OCI-LY3 (cell line): ENCODE results near the gene CIAO1.

Source experiments
- EZH2phosphoT487 ChIP-seq: fragments of 200-600 bp; shearing (Covaris generic); IDR thresholded peaks from 2 replicates; pipeline ENCODE4 v1.6.1; 2018; ENCODE audit warnings: antibody characterized with exemption, mixed run types, low read depth
- TF ChIP-seq, protein P1 (sequence below): fragments of 200-600, 300-600 bp; sonication (generic); IDR thresholded peaks from 2 replicates; pipeline ENCODE4 v1.5.1; 2014; ENCODE audit warnings: antibody characterized with exemption, low read length, low read depth

DNA sequence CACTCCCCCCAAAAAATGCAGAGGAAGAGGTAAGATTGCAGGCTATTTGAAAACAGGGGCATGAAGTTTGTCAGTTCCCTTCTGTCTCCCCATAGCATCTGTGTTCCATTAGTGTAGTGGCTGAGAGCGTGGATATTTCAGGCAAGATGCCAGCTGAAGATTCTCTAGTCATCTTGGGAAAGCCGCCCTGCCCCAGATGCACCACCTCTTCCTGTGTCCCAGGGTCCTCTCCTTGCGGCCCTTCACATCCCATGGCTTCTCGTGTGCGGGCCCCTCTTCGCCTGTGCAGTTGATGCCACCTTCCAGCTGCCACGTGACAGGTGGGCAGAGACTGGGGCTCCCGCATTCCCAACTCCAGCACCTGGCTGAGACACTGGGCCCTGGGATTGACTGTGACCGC, 16.4 kb upstream of the CIAO1 start:
- TF ChIP-seq, protein P1, sequence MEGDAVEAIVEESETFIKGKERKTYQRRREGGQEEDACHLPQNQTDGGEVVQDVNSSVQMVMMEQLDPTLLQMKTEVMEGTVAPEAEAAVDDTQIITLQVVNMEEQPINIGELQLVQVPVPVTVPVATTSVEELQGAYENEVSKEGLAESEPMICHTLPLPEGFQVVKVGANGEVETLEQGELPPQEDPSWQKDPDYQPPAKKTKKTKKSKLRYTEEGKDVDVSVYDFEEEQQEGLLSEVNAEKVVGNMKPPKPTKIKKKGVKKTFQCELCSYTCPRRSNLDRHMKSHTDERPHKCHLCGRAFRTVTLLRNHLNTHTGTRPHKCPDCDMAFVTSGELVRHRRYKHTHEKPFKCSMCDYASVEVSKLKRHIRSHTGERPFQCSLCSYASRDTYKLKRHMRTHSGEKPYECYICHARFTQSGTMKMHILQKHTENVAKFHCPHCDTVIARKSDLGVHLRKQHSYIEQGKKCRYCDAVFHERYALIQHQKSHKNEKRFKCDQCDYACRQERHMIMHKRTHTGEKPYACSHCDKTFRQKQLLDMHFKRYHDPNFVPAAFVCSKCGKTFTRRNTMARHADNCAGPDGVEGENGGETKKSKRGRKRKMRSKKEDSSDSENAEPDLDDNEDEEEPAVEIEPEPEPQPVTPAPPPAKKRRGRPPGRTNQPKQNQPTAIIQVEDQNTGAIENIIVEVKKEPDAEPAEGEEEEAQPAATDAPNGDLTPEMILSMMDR = no peak
- no peak for TF ChIP-seq EZH2phosphoT487
